HEK293 (cell line): ENCODE results near the gene RSBN1L.

Source experiments
- CTCF ChIA-PET: fragments of 350-600 bp; formaldehyde crosslinking; extraction: SDS; loops from one replicate; lab custom pipeline; 2021; ENCODE audit warnings: antibody characterized with exemption; lab: Yijun Ruan, JAX
- POLR2A ChIA-PET: fragments of 300-600 bp; formaldehyde crosslinking; extraction: SDS; loops from one replicate; lab custom pipeline; 2020; ENCODE audit warnings: antibody characterized with exemption, inconsistent platforms; lab: Yijun Ruan, JAX
- H3K27ac ChIP-seq: fragments of 200-500 bp; sonication (Bioruptor generic); 2 replicates; pipeline ENCODE4 v1.5.1; 2014; ENCODE audit warnings: low read depth, low read length, control low read depth, inconsistent platforms; ENCODE audit errors: extremely low read depth
- H3K36me3 ChIP-seq, 2 experiments: fragments of 200-500 bp in 1 of 2; sonication (Bioruptor generic) in 1 of 2; 1 replicate in 1 of 2; 2 replicates in 1 of 2; pipeline ENCODE4 v1.5.1; 2014 to 2017; ENCODE audit warnings: inconsistent platforms in 2 of 2, low read length in 2 of 2; ENCODE audit not compliant: control insufficient read depth in 2 of 2, insufficient read depth in 1 of 2
- H3K4me1 ChIP-seq: fragments of 200-500 bp; sonication (Bioruptor generic); 2 replicates; pipeline ENCODE4 v1.5.1; 2014; ENCODE audit warnings: mild to moderate bottlenecking, low read length, inconsistent platforms; ENCODE audit not compliant: control insufficient read depth, insufficient read depth
- H3K4me3 ChIP-seq: 2 replicates; pipeline ENCODE4 v1.5.1; 2011; ENCODE audit warnings: low read depth, mild to moderate bottlenecking, control low read depth, low read length, moderate library complexity
- H3K9me3 ChIP-seq: fragments of 200-500 bp; sonication (Bioruptor generic); 2 replicates; pipeline ENCODE4 v1.5.1; 2014; ENCODE audit warnings: low read depth, low read length, inconsistent platforms; ENCODE audit not compliant: control insufficient read depth, insufficient read depth
- FEZF1 ChIP-seq: fragments of 450-650 bp; formaldehyde crosslinking; IDR thresholded peaks from 2 replicates; pipeline ENCODE4 v1.5.1; 2016; ENCODE audit warnings: missing biosample characterization, missing genetic modification characterization
- GFI1B ChIP-seq: fragments of 450-650 bp; formaldehyde crosslinking; IDR thresholded peaks from 2 replicates; pipeline ENCODE4 v1.5.1; 2016; ENCODE audit warnings: missing biosample characterization, missing genetic modification characterization
- GLI2 ChIP-seq: fragments of 450-650 bp; formaldehyde crosslinking; IDR thresholded peaks from 2 replicates; pipeline ENCODE4; 2017; ENCODE audit warnings: missing biosample characterization, missing genetic modification characterization, low read depth, borderline replicate concordance
- HOXD13 ChIP-seq: sonication (generic); formaldehyde crosslinking; IDR thresholded peaks from 2 replicates; pipeline ENCODE4 v1.8.0; 2022; ENCODE audit warnings: missing genetic modification reagents, borderline replicate concordance
- KLF7 ChIP-seq: fragments of 450-650 bp; formaldehyde crosslinking; IDR thresholded peaks from 2 replicates; pipeline ENCODE4 v1.5.1; 2016; ENCODE audit warnings: missing biosample characterization, missing genetic modification characterization, borderline replicate concordance
- KLF8 ChIP-seq: fragments of 450-650 bp; formaldehyde crosslinking; IDR thresholded peaks from 2 replicates; pipeline ENCODE4 v1.5.1; 2016; ENCODE audit warnings: missing biosample characterization, missing genetic modification characterization
- SP2 ChIP-seq: fragments of 450-650 bp; formaldehyde crosslinking; IDR thresholded peaks from 2 replicates; pipeline ENCODE4 v1.5.1; 2016; ENCODE audit warnings: missing biosample characterization, missing genetic modification characterization
- ZFP37 ChIP-seq: fragments of 450-650 bp; formaldehyde crosslinking; IDR thresholded peaks from 2 replicates; pipeline ENCODE4 v1.5.1; 2016; ENCODE audit warnings: missing biosample characterization, missing genetic modification characterization
- ZNF10 ChIP-seq: fragments of 450-650 bp; formaldehyde crosslinking; IDR thresholded peaks from 2 replicates; pipeline ENCODE4 v1.5.1; 2017; ENCODE audit warnings: missing biosample characterization, missing genetic modification characterization
- ZNF121 ChIP-seq: fragments of 450-650 bp; formaldehyde crosslinking; IDR thresholded peaks from 2 replicates; pipeline ENCODE4 v1.5.1; 2016; ENCODE audit warnings: missing biosample characterization, missing genetic modification characterization
- ZNF132 ChIP-seq: fragments of 450-650 bp; formaldehyde crosslinking; IDR thresholded peaks from 2 replicates; pipeline ENCODE4 v1.5.1; 2017; ENCODE audit warnings: missing biosample characterization, missing genetic modification characterization, borderline replicate concordance
- ZNF146 ChIP-seq: fragments of 450-650 bp; formaldehyde crosslinking; IDR thresholded peaks from 2 replicates; pipeline ENCODE4 v1.5.1; 2016; ENCODE audit warnings: missing biosample characterization, missing genetic modification characterization
- ZNF155 ChIP-seq: fragments of 450-650 bp; formaldehyde crosslinking; IDR thresholded peaks from 2 replicates; pipeline ENCODE4 v1.5.1; 2016; ENCODE audit warnings: missing biosample characterization, missing genetic modification characterization
- ZNF16 ChIP-seq: fragments of 450-650 bp; formaldehyde crosslinking; IDR thresholded peaks from 2 replicates; pipeline ENCODE4 v1.5.1; 2016; ENCODE audit warnings: low read depth, missing biosample characterization, missing genetic modification characterization
- ZNF175 ChIP-seq: fragments of 450-650 bp; formaldehyde crosslinking; IDR thresholded peaks from 2 replicates; pipeline ENCODE4 v1.5.1; 2016; ENCODE audit warnings: missing biosample characterization, missing genetic modification characterization
- ZNF184 ChIP-seq: fragments of 450-650 bp; IDR thresholded peaks from 2 replicates; pipeline ENCODE4 v1.5.1; 2018; ENCODE audit warnings: missing biosample characterization, mild to moderate bottlenecking, missing genetic modification characterization
- ZNF202 ChIP-seq: fragments of 450-650 bp; formaldehyde crosslinking; IDR thresholded peaks from 2 replicates; pipeline ENCODE4 v1.5.1; 2016; ENCODE audit warnings: missing biosample characterization, missing genetic modification characterization, borderline replicate concordance
- ZNF223 ChIP-seq: fragments of 450-650 bp; formaldehyde crosslinking; IDR thresholded peaks from 2 replicates; pipeline ENCODE4 v1.5.1; 2016; ENCODE audit warnings: missing biosample characterization, missing genetic modification characterization
- ZNF341 ChIP-seq: fragments of 450-650 bp; formaldehyde crosslinking; IDR thresholded peaks from 2 replicates; pipeline ENCODE4; 2016; ENCODE audit warnings: low read depth, missing biosample characterization, missing genetic modification characterization
- ZNF37A ChIP-seq: fragments of 450-650 bp; IDR thresholded peaks from 2 replicates; pipeline ENCODE4 v1.5.1; 2018; ENCODE audit warnings: missing biosample characterization, missing genetic modification characterization
- ZNF473 ChIP-seq: fragments of 450-650 bp; formaldehyde crosslinking; IDR thresholded peaks from 2 replicates; pipeline ENCODE4 v1.5.1; 2017; ENCODE audit warnings: missing biosample characterization, missing genetic modification characterization
- ZNF548 ChIP-seq: fragments of 450-650 bp; formaldehyde crosslinking; IDR thresholded peaks from 2 replicates; pipeline ENCODE4 v1.5.1; 2016; ENCODE audit warnings: missing biosample characterization, missing genetic modification characterization
- ZNF585B ChIP-seq: fragments of 450-650 bp; formaldehyde crosslinking; IDR thresholded peaks from 2 replicates; pipeline ENCODE4 v1.5.1; 2016; ENCODE audit warnings: missing biosample characterization, missing genetic modification characterization
- ZNF626 ChIP-seq: fragments of 450-650 bp; sonication (Bioruptor Pico); formaldehyde crosslinking; IDR thresholded peaks from 2 replicates; pipeline ENCODE4 v1.5.1; 2018; ENCODE audit warnings: missing biosample characterization, missing genetic modification characterization, inconsistent platforms
- ZNF747 ChIP-seq: fragments of 450-650 bp; formaldehyde crosslinking; IDR thresholded peaks from 2 replicates; pipeline ENCODE4 v1.5.1; 2016; ENCODE audit warnings: missing biosample characterization, missing genetic modification characterization
- ZNF768 ChIP-seq: fragments of 450-650 bp; formaldehyde crosslinking; IDR thresholded peaks from 2 replicates; pipeline ENCODE4 v1.5.1; 2018; ENCODE audit warnings: missing biosample characterization, mild to moderate bottlenecking, missing genetic modification characterization
- ZNF791 ChIP-seq: fragments of 450-650 bp; formaldehyde crosslinking; IDR thresholded peaks from 2 replicates; pipeline ENCODE4 v1.5.1; 2016; ENCODE audit warnings: missing biosample characterization, missing genetic modification characterization
- TF ChIP-seq, protein P1 (sequence below): fragments of 450-650 bp; formaldehyde crosslinking; IDR thresholded peaks from 2 replicates; pipeline ENCODE4 v1.5.1; 2016; ENCODE audit warnings: missing biosample characterization, missing genetic modification characterization, low read depth
- TF ChIP-seq, protein P2 (sequence below): fragments of 450-650 bp; IDR thresholded peaks from 2 replicates; pipeline ENCODE4 v1.5.1; 2018; ENCODE audit warnings: missing biosample characterization, missing genetic modification characterization
- TF ChIP-seq, protein P3 (sequence below): fragments of 450-650 bp; formaldehyde crosslinking; IDR thresholded peaks from 2 replicates; pipeline ENCODE4 v1.5.1; 2016; ENCODE audit warnings: missing biosample characterization, missing genetic modification characterization

The RSBN1L gene

DNA sequence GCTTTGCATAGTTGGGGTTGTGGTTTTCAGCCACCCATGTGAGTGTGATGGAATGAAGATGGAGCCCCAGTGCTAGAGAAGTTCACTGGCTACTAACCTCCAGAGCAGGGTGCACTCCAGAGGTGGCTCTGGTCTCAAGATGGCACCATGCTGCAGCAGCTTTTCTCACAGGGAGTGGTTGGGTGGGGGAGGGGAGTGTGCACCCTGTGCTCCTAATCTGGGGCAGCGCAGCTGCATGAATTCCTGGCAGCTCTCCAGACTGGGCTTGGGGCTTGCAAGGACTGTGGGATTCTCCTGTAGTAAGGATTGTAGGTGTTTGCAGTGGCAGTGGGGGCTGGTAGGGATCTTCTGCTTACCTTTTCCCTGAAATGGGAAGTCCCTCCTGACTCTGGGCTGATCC, 126.0 kb downstream of the RSBN1L start:
- Histone ChIP-seq H3K4me3 (no peak overlapping the region), H3K36me3 (no peaks in the 10 kb centered on the region), H3K27ac (no peak overlapping the region), H3K9me3 (no peaks in the 10 kb centered on the region), H3K4me1 (no peaks in the 10 kb centered on the region)
- CTCF ChIA-PET: no interaction called here
- TF ChIP-seq ZNF768 (tag by site-specific recombination): no peak
- no peak for TF ChIP-seq ZNF747 (tag by site-specific recombination)
- TF ChIP-seq ZNF585B (tag by site-specific recombination): no peak
- TF ChIP-seq ZFP37 (tag by site-specific recombination): no peak
- no peak for TF ChIP-seq ZNF37A (tag by site-specific recombination)
- TF ChIP-seq HOXD13 (CRISPR knock-in tag): no peak
- no peak for TF ChIP-seq ZNF791 (tag by site-specific recombination)
- no peak for TF ChIP-seq ZNF184 (tag by site-specific recombination)
- TF ChIP-seq, protein P1, sequence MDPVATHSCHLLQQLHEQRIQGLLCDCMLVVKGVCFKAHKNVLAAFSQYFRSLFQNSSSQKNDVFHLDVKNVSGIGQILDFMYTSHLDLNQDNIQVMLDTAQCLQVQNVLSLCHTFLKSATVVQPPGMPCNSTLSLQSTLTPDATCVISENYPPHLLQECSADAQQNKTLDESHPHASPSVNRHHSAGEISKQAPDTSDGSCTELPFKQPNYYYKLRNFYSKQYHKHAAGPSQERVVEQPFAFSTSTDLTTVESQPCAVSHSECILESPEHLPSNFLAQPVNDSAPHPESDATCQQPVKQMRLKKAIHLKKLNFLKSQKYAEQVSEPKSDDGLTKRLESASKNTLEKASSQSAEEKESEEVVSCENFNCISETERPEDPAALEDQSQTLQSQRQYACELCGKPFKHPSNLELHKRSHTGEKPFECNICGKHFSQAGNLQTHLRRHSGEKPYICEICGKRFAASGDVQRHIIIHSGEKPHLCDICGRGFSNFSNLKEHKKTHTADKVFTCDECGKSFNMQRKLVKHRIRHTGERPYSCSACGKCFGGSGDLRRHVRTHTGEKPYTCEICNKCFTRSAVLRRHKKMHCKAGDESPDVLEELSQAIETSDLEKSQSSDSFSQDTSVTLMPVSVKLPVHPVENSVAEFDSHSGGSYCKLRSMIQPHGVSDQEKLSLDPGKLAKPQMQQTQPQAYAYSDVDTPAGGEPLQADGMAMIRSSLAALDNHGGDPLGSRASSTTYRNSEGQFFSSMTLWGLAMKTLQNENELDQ (tag by site-specific recombination): no peak
- TF ChIP-seq ZNF155 (tag by site-specific recombination): no peak
- TF ChIP-seq, protein P2, sequence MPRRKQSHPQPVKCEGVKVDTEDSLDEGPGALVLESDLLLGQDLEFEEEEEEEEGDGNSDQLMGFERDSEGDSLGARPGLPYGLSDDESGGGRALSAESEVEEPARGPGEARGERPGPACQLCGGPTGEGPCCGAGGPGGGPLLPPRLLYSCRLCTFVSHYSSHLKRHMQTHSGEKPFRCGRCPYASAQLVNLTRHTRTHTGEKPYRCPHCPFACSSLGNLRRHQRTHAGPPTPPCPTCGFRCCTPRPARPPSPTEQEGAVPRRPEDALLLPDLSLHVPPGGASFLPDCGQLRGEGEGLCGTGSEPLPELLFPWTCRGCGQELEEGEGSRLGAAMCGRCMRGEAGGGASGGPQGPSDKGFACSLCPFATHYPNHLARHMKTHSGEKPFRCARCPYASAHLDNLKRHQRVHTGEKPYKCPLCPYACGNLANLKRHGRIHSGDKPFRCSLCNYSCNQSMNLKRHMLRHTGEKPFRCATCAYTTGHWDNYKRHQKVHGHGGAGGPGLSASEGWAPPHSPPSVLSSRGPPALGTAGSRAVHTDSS (tag by site-specific recombination): no peak
- no peak for TF ChIP-seq ZNF223 (tag by site-specific recombination)
- no peak for TF ChIP-seq GFI1B (tag by site-specific recombination)
- no peak for TF ChIP-seq ZNF548 (tag by site-specific recombination)
- TF ChIP-seq KLF7 (tag by site-specific recombination): no peak
- POLR2A ChIA-PET: interaction anchor here (1.0 kb wide), 1 partner anchor 10 kb away, joined by 4 read pairs; no protein-coding TSS in a partner anchor

DNA sequence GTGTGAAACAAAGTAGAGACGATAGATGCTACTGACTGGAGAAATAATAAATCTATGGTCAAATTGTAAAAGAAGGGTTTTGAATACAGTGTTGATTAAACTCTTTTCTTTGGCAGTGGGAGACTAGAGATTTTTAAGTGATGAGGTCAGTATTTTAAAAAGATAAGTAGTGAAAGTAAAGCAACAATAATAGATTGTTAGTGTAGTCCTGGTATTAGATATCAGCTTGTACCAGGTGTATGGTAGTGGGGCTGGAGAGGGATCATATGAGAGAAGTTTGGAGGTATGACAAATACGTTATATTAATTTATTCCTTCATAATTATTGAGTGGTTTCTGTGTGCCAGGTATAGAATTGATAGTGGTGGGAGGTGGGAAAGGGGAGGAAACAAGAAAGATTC, 127.5 kb downstream of the RSBN1L start:
- no peak overlapping the region for H3K4me3 ChIP-seq
- CTCF ChIA-PET: interaction anchor here (0.6 kb wide), 1 partner anchor 11 kb away, joined by 5 read pairs; no protein-coding TSS in a partner anchor
- no peaks in the 10 kb centered on the region for H3K4me1 ChIP-seq
- no peak for TF ChIP-seq ZNF146 (tag by site-specific recombination)
- no peaks in the 10 kb centered on the region for H3K9me3 ChIP-seq
- H3K27ac ChIP-seq: no peak overlapping the region
- no peaks in the 10 kb centered on the region; a peak in 1 of 3 replicates for H3K36me3 ChIP-seq
- POLR2A ChIA-PET: no interaction called here

DNA sequence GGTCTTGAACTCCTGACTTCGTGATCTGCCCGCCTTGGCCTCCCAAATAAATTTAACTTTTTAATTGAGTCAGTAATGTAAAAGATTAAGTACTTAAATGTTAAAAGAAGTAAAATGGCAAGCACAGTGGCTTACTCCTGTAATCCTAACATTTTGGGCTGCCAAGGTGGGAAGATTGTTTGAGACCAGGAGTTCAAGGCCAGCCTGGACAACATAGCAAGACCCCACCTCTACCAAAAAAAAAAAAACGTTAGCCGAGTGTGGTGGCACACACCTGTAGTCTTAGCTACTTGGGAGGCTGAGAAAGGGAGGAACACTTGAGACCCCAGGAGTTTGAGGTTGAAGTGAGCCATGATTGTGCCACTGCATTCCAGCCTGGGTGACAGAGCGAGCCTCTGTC, 128.4 kb downstream of the RSBN1L start:
- POLR2A ChIA-PET: no interaction called here
- no peaks in the 10 kb centered on the region; a peak in 1 of 3 replicates for H3K36me3 ChIP-seq
- no peak overlapping the region for H3K27ac ChIP-seq
- H3K9me3 ChIP-seq: no peaks in the 10 kb centered on the region
- H3K4me3 ChIP-seq: no peak overlapping the region
- CTCF ChIA-PET: no interaction called here
- no peaks in the 10 kb centered on the region for H3K4me1 ChIP-seq
- TF ChIP-seq SP2 (tag by site-specific recombination) (no peak), ZNF626 (tag by site-specific recombination) (no peak), ZNF202 (tag by site-specific recombination) (no peak), ZNF121 (tag by site-specific recombination) (no peak), ZNF132 (tag by site-specific recombination) (no peak), ZNF341 (tag by site-specific recombination) (no peak), FEZF1 (tag by site-specific recombination) (no peak), GLI2 (tag by site-specific recombination) (no peak), ZNF585B (tag by site-specific recombination) (no peak), ZNF473 (tag by site-specific recombination) (no peak), ZNF175 (tag by site-specific recombination) (no peak), KLF8 (tag by site-specific recombination) (no peak), ZNF37A (tag by site-specific recombination) (no peak), ZNF16 (tag by site-specific recombination) (no peak), ZNF10 (tag by site-specific recombination) (no peak), ZNF223 (tag by site-specific recombination) (no peak)
- TF ChIP-seq, protein P3, sequence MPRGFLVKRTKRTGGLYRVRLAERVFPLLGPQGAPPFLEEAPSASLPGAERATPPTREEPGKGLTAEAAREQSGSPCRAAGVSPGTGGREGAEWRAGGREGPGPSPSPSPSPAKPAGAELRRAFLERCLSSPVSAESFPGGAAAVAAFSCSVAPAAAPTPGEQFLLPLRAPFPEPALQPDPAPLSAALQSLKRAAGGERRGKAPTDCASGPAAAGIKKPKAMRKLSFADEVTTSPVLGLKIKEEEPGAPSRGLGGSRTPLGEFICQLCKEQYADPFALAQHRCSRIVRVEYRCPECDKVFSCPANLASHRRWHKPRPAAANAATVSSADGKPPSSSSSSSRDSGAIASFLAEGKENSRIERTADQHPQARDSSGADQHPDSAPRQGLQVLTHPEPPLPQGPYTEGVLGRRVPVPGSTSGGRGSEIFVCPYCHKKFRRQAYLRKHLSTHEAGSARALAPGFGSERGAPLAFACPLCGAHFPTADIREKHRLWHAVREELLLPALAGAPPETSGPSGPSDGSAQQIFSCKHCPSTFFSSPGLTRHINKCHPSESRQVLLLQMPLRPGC (tag by site-specific recombination): no peak
